ENCODE measurements around the gene VASP.
A peak's percentile ranks its signal among the peaks of the same experiment; 100 is the strongest.

Gene VASP
- total RNA-seq, result 311 to 941 (median 468) reads per million in 18 experiments

DNA sequence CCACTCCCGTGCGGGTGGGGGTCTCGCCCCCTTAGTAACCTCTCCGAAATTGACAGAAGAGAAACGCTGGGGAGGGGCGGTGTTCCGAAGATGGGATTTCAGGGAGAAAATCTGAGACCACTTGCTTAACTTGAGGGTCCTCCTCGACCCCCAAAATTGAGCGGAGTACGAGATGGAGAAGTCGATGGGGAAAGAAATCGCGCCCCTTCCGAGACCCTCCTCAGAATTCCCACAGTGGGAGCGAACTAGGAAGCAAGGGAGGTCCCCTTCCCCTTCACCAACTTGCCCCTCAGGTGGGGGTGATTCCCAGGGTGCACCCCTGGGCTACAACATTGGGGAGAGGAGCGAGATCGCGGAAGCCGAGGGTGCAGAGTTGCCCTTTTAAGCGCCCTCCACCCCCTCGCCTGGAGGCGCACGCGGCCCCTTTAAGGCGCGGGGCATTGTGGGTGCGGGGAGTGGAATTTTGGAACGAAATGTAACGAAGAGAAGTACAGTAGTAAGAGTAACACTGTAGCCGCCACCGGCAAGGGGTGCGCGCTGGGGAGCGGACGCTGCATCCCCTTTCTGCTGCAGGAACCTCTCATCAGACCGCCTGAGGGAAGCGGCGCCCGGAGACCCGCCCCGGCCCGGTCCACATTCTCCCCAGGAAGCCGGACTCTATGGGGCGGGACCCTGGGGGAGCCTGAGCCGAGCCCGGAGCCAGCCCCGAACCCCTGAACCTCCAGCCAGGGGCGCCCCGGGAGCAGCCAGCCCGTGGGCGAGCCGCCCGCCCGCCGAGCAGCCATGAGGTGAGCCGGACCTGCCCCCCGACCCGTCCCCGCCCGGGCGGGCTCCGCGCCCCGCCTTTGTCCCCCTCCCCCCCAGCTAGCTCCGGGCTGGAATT is at the start of gene VASP:
Gene VASP, plus strand, starts transcription at position 491 of the 883 bp plus-strand sequence. Its CDS starts 293 bp downstream, at position 784.
- peak; percentile 95 to 97 for DNase-seq

DNA sequence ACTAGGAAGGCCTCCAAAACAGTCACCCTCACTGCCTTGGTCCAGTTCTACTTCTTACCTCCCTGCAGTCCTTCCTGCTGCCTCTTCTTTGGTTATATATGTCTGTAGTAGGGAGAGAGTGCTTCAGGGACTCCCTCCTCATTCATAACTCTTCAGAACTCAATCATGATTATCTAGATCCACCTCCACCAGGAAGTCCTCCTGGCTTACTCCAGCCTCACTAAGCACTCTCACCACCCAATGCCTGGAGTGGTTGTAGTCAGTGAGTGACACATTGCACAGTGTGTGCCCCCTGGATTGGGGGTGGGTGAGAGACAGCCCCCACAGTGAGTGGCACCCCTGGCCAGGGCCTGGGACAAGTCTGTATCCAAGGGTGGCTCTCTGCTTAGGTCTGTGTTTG is 49.5 kb upstream of the VASP start:
- DNase-seq, result no peak

DNA sequence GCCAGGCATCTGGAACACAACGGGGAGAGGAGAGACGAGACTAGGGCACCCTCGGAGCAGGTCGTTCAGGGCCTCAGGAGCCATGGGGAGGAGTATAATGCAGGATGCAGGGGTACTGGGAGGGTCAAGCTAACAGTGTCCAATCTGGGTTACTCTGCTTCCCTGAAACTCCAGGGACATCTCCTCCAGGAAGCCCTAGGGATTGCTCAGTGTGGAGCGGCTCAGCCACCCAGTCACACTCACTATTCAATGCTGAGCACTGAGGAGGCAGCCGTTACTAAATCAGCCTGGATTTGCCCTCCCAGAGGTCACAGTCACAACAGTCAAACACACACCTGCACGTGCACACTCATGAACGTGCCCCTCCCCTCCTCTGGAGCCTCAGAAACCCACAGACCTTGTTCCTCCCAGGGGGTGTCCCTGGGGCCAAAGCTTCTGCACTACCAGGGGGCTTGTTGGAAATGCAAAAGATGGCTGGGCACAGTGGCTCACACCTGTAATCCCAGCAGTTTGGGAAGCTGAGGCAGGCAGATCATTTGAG is 46.4 kb upstream of the VASP start:
- DNase-seq, result no peak

DNA sequence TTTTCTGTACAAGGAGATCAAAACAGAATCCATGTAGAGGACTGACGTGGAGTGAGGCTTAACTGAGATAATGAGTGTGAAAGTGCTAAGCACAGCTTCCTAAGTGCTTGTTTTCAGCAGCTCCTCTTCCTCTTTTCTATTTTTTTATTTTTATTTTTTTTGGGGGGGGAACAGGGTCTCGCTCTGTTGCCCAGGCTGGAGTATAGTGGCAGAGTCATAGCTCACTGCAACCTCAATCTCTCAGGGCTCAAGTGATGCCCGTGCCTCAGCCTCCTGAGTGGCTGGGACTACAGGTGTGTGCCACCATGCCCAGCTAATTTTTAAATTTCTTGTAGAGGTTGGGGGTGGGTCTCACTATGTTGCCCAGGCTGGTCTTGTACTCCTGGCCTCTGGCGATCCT is 45.1 kb upstream of the VASP start:
- no peak for DNase-seq

DNA sequence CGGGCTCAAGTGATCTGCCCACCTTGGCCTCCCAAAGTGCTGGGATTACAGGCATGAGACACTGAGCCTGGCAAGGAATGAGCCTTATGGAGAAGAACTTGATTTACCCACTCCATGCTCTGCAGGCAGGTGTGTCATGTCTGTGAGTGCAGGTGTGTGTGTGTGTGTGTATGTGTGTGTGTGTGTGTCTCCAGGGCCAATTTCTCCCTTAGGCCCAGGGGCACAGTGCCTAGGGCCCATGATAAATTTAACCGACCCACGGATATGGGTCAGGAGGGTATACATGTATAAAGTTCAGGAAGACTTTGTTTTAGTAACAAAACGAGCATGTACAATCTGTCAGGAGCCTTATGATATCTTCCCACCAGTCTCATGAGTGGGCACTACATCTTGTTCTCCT is 44.0 kb upstream of the VASP start:
- no peak for DNase-seq

DNA sequence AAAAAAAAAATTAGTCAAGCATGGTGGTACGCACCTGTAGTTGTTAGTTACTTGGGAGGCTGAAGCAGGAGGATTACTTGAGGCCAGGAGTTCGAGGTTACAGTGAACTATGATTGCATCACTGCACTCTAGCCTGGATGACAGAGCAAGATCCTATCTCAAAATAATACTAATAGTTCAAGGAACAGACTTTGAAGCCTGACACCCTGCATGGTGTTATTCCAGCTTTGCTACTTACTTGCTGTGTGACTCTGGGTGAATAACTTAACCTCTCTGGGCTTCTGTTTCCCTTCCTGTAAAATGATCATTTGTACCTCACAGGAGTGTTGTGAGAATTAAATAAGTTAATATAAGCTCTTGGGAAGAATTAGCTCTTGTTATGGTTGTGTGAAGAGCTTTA is 43.0 kb upstream of the VASP start:
- no peak for DNase-seq

DNA sequence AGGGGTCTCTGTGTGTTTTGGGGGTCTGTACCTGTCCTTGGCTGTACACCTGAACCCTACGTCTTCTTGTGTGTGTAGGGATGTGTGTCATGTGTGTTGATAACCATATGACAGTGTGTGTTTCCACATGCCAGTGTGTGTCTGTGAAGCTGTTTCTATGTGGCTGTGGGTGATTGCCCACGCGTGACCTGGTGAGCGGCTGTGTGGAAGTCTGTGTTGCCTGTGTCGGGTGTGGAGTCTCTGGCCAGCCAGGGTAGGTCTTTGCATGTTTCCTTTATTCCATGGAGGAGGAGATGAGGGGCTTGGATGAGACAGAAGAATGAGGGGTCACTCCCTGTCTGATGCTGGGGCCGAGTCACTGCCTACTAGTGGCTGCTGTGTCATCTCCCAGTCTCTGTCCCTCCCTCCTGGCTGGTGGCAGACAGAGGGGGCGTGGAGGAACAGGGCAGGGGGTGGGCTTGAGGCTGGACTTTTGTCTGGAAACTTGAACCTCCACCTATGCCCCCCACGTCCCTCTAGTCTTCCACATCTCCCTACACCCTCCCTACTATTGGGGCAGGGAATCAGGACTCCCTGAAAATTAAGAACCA is 42.3 kb upstream of the VASP start:
- no peak for DNase-seq

DNA sequence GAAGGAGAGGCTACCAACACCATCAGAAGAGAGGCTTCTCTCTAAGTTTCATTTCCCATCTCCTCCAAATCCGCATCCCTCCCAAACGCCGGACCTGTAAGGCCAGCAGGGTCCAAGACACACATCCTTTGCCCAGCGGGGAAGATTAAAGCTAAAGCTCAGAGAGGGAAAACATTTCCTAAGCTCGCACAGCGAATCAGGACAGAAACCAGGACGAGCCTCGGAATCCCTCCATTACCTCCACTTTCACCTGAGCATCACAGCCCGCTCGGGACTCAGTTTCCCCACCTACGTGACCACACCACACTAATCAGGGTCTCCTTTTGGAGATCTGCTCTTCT is 40.2 kb upstream of the VASP start:
- no peak for DNase-seq

DNA sequence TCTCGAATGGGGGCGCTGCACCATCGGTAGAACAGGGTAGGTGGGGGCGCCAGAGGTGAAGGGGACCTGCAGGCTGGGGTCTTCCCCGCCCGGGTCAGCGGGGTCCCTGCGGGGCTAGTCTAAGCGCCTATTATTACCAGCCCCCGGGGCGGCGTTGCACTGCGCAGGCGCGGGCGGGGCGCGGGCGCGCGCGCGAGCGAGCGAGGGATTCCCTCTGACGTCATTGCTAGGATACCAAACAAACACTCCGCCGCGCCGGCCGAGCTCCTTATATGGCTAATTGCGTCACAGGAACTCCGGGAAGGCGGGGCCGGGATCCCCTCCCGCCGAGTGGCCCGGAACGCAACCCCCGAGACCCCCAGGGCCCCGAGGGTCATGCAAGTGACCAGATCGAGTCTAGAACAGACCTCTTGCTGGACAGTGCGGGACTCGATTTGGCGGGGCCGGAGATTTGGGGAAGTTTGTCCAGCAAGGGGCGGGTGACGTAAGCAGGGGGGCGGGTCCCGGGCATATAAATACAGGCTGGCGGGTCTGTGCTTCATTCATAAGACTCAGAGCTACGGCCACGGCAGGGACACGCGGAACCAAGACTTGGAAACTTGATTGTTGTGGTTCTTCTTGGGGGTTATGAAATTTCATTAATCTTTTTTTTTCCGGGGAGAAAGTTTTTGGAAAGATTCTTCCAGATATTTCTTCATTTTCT is 39.7 kb upstream of the VASP start, which contains the start of gene FOSB:
Gene FOSB, plus strand, starts transcription at position 541 of the 703 bp plus-strand sequence. CDS start 591 bp downstream, outside the sequence.
- DNase-seq, result peak; percentile 92 to 96

DNA sequence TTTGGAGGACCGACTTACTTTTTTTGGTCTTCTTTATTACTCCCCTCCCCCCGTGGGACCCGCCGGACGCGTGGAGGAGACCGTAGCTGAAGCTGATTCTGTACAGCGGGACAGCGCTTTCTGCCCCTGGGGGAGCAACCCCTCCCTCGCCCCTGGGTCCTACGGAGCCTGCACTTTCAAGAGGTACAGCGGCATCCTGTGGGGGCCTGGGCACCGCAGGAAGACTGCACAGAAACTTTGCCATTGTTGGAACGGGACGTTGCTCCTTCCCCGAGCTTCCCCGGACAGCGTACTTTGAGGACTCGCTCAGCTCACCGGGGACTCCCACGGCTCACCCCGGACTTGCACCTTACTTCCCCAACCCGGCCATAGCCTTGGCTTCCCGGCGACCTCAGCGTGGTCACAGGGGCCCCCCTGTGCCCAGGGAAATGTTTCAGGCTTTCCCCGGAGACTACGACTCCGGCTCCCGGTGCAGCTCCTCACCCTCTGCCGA is 39.1 kb upstream of the VASP start:
- DNase-seq, result peak in 1 of 2 donors; percentile 37

DNA sequence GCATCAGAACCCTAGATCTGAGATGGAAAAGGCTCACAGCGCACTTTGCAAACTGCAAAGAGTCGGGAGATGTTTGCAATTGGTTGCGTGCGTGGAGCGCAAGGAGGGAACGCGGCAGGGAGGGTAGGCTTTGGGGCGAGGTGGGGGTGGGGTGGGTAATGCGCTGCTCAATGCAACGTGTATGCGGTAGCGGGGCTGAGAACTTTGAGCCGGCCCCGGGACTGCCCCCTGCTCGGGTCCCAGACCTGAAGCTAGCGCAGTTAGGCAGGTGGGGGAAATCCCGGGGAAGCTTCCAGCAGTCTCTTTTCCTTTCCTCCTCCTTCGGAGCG is 38.5 kb upstream of the VASP start:
- DNase-seq, result no peak

DNA sequence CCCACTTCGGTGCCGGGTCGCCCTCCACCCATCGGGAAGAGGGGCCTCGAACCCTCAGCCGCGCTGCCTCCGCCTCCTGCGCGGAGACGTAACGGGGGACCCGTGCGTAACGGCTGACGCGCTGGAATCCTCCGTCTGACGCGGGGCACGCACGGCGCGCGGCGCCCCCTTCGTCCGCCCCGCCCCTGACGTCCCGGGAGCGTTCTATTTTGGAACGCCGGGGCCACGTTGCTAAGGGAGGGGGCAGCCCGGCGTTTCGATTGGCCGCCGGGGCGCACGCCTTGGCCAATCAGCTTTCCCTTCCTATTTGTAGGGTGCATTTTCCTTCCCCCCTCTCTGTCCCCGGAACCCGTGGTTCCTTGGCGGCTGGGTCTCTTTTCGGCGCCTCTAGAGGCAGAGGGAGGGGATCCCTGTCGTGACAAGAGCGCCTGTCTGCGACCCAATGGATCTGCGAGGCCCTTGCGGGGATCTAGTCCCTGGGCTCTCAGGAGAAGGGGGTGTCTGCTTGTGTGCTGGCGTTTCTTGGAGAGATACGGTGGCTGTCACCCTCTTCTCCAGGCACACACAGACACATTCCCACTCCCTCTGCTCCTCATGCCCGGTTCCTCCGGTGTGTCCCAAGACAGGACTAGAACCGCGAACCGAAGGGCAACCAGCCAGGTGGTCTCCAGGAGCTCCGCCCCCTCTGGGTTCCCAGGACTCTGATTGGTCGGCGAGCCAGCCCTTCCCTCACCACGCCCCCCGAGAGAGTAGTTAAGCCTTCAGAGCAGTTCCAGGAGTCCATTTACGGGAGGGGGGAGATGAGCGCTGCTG is 37.9 kb upstream of the VASP start:
- DNase-seq, result peak; percentile 97

DNA sequence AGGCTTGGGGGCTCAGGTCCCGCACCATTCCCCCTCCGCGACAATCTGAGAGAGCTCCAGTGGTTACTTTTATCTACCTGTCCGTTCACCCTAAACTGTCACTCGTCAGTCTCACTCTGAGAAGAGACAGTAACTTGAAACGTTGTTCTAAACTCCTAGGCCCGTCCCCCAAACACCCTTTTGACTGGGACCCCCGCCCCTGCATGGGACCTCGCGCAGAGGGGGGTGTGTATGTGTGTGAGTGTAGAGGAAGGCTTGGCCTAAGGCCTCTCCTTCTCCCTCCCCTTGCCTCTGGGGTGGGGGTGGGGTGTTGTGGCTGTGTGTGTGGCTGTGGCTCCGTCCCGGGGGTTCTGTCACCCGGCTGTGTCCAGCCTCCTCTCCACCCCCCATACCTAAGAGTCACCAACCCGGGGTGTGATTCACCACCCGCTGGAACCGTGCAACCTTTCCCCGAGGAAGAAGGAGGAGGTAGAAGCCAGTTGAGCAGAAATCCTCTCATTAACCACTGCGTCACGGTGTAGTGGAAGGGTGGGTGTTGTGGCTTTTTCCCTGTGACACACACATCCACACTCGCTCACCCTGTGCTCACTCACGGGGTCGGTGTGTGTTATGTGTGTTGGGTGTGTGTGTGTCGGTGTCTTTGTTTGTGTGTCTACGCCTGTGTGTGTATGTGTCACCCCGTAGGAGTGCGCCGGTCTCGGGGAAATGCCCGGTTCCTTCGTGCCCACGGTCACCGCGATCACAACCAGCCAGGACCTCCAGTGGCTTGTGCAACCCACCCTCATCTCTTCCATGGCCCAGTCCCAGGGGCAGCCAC is 37.1 kb upstream of the VASP start:
- DNase-seq, result peak; percentile 47 to 77

DNA sequence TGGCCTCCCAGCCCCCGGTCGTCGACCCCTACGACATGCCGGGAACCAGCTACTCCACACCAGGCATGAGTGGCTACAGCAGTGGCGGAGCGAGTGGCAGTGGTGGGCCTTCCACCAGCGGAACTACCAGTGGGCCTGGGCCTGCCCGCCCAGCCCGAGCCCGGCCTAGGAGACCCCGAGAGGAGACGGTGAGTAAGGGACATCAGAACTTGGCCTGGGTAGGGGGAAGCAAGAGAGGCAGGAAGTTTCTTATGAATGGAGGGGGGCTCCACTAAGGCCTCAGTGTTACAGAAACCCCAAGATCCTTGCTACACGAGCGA is 36.6 kb upstream of the VASP start:
- no peak for DNase-seq

DNA sequence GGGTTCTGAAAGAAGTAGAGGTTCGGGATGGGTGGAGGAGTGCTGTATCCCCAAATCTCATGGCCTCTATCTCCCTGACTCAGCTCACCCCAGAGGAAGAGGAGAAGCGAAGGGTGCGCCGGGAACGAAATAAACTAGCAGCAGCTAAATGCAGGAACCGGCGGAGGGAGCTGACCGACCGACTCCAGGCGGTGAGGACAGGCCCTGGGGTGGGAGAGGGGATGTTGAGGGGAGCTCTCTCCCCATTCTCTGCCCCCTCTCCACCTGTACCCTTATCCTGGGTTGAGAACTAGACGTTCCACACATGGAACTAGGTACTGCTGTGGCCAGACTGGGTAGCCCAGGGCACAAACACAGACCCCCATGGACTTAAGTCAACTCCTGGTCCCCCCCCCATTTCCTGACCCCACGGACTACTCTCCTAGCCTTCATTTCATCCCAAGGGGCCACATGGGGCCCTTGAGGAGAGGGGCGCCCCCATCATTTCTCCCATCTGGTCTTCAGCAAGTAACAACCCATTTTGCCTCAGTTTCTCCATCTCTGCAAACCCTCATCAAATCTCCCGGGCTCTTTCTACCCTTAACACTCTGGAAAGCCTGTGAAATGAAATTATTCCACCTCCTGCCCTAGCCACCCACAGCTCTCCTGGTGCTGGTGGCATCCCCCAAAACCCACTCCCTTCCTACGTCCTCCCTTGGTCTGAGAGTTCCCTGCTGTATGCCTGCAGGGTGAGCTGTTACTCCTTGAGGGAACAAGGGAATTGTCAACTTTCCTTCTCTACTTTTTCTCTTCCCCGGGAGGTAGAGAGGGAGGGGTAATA is 36.0 kb upstream of the VASP start:
- no peak for DNase-seq

DNA sequence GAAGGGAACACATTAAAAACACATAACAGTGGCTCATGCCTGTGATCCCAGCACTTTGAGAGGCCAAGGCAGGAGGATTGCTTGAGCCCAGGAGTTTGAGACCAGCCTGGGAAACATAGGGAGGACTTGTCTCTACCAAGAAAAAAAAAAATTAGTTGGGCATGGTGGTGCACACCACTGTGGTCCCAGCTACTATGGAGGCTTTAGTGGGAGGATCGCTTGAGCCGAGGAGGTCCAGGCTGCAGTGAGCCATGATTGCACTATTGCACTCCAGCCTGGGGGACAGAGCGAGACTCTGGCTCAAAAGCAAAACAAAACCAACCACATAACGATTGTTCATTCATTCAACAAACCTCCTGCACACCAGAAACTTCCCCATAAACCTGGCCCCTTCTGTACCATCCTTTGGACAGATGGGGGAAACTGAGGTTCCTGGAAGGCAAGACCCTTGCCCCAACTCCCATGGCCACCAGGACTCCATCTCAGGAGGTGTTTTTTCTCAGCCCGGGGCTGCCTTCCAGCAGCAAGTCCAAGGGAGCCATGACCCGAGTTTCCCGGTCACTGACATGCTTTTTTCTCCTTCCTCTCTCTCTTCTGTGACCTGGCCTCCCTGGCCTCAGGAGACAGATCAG is 35.2 kb upstream of the VASP start:
- DNase-seq, result no peak

DNA sequence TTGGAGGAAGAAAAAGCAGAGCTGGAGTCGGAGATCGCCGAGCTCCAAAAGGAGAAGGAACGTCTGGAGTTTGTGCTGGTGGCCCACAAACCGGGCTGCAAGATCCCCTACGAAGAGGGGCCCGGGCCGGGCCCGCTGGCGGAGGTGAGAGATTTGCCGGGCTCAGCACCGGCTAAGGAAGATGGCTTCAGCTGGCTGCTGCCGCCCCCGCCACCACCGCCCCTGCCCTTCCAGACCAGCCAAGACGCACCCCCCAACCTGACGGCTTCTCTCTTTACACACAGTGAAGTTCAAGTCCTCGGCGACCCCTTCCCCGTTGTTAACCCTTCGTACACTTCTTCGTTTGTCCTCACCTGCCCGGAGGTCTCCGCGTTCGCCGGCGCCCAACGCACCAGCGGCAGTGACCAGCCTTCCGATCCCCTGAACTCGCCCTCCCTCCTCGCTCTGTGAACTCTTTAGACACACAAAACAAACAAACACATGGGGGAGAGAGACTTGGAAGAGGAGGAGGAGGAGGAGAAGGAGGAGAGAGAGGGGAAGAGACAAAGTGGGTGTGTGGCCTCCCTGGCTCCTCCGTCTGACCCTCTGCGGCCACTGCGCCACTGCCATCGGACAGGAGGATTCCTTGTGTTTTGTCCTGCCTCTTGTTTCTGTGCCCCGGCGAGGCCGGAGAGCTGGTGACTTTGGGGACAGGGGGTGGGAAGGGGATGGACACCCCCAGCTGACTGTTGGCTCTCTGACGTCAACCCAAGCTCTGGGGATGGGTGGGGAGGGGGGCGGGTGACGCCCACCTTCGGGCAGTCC is 34.5 kb upstream of the VASP start:
- no peak for DNase-seq

DNA sequence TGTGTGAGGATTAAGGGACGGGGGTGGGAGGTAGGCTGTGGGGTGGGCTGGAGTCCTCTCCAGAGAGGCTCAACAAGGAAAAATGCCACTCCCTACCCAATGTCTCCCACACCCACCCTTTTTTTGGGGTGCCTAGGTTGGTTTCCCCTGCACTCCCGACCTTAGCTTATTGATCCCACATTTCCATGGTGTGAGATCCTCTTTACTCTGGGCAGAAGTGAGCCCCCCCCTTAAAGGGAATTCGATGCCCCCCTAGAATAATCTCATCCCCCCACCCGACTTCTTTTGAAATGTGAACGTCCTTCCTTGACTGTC is 34.0 kb upstream of the VASP start:
- no peak for DNase-seq
